Breast epithelium (tissue), 3 donors: Measurements from ENCODE around the gene ADAMTS2.

Experiments
- POLR2A ChIP-seq: fragments of 450-650 bp; IDR thresholded peaks from one replicate; pipeline ENCODE4 v1.6.1; 2016; ENCODE audit warnings: antibody characterized with exemption, mild to moderate bottlenecking, moderate library complexity
- POLR2AphosphoS5 ChIP-seq, 3 donors: sonication (generic); formaldehyde crosslinking; IDR thresholded peaks; one replicate each; pipeline ENCODE4 v1.6.1; 2017; ENCODE audit warnings: antibody characterized with exemption in 3 of 3
- TF ChIP-seq, protein P1 (sequence below), 3 donors: fragments of 450-650 bp; IDR thresholded peaks; one replicate each; pipeline ENCODE4 v1.5.1; 2016 to 2017; ENCODE audit warnings: antibody characterized with exemption in 3 of 3, mild to moderate bottlenecking in 3 of 3, moderate library complexity in 3 of 3

DNA sequence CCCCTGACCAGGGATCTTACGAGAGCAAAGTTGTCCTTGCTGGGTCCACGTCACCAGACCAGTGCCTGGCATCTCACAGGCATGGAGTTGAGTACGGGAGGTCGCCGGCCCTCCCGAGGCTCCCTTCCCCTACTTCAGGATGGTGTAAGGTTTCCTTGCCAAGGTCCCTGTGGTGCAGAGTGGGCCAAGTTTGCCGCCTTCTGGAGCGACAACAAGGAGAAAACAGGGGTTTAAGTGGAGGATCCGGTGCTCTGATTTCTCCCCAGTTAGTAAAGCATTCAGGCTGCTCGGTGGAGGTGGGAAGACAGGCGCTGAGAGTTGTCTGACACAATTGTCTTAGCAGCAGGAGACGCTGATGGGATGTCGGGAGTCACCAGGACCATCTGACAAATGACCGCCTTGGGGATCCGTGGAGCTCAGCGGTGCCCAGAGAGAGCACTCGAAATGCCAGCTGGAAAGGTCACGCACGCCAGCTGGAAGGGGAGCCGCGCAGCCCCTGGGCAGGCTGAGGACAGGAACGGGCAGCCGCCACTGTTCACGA, 37.3 kb downstream of the ADAMTS2 start:
- TF ChIP-seq POLR2A (no peak), POLR2AphosphoS5 (IDR thresholded peaks at IDR 0.05) (no peak)
- TF ChIP-seq, protein P1, sequence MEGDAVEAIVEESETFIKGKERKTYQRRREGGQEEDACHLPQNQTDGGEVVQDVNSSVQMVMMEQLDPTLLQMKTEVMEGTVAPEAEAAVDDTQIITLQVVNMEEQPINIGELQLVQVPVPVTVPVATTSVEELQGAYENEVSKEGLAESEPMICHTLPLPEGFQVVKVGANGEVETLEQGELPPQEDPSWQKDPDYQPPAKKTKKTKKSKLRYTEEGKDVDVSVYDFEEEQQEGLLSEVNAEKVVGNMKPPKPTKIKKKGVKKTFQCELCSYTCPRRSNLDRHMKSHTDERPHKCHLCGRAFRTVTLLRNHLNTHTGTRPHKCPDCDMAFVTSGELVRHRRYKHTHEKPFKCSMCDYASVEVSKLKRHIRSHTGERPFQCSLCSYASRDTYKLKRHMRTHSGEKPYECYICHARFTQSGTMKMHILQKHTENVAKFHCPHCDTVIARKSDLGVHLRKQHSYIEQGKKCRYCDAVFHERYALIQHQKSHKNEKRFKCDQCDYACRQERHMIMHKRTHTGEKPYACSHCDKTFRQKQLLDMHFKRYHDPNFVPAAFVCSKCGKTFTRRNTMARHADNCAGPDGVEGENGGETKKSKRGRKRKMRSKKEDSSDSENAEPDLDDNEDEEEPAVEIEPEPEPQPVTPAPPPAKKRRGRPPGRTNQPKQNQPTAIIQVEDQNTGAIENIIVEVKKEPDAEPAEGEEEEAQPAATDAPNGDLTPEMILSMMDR (IDR thresholded peaks at IDR 0.05): no peak
